T-helper 1 cell treated with Interleukin-12 subunit alpha and Interleukin-12 subunit beta and Interleukin-4 antibody, amounts not matched to agents 30 ng/mL and 1 ng/mL, for 36 hours (primary cell): ENCODE data around the gene GNB1L. TPM values are rescaled to one million over a fixed set of nuclear protein-coding genes. Genes with fewer than 3 reads are reported as not detected.
"Not testable (repeated sequence)": the region's sequence is repeated elsewhere in the genome, so short reads cannot be mapped to it uniquely, and the experiment has no call there.

Experiments used
- intact Hi-C: fragments of 100-400 bp; cut with micrococcal nuclease; formaldehyde crosslinking; loops from one replicate; pipeline ENCODE4 v1.15.1; 2024
- total RNA-seq: library from RNA; stranded (reverse); gene quantifications from 2 replicates; pipeline ENCODE4 v1.2.3, GENCODE V29; 2022

The GNB1L gene
- total RNA-seq, 1 donor from 2014 or later, result 10.5 TPM

DNA sequence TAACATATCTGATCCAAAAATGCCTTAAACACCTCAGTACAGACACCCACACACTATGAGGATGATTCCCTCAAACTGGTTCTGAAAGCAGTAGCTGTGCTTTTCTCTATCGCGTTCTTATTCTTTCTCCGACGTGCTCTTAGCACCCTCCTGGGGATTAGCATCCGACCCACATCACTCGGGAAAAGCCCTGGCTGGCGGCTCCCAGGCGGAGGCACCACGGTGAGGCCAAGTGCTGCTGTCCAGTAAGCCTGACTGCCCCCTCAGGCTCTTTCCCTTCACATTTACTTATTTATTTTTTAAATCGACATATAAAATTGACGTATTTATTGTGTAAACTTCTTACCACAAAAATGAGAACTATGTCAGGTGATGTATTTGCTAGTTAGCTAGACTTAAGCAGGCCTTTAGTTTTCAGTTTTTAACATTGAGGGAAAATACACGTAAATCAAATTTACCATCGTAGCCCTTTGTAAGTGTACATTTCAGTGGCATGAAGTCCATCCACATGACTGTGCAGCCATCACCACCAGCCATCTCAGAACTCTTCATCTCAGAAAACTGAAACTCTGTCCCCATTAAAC lies 74.9 kb downstream of the GNB1L start:
- intact Hi-C loops, result no loop called here

DNA sequence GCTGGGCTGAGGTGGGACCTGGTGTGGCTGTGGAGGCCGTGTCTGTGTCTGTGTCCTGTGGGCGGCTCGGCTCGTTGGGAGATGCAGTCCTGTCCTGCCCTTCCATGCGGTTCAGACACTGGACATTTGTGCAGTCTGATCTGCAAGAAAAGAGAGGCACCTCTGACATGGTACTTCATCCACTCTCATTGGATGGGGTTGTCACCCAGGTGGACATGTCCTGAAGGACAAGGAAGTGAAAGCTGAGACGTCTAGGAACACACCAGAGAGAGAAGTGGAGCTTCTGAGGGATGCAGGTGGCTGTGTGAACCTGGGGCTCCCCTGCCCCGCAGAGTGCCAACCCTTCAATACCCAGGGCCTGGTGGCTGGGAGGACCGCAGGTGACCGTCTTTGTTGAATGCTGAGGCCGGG lies 75.7 kb downstream of the GNB1L start:
- intact Hi-C loops, result no loop called here

GRCh38 chr22:19777192-19777591 lies 77.5 kb downstream of the GNB1L start:
- intact Hi-C loops, result not testable (repeated sequence)

DNA sequence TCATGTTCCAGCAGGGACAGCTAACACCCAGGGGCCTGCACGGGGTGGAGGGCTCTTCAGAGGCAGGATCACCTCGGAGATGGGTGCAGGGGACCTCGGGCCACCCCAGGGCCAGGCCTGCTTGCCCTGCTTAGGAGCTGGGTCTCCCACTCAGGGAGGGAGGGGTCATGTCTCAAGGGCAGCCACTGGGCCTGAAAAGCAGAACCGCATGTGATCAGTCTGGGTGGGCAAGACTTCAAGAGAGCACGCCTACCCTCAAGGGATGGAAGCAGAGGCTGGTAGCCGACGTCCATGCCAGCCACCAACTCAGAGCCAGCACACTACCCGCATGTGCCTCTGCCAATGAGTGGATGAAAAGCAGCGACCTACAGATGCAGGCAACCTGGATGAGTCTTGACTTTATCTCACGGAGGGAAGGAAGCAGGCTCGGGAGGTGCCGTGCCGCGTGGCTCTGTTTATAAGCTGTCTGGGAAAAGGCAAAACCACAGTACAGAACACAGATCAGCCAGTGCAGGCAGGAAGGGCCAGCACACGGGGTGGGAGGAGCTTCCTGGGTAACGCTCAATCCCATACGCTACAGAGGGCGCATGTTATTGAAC lies 78.1 kb downstream of the GNB1L start:
- intact Hi-C loops, result no loop called here

- intact Hi-C loops, result no loop called here
These were observed 79.0 kb downstream of the GNB1L start for GRCh38 chr22:19775496-19776325.

DNA sequence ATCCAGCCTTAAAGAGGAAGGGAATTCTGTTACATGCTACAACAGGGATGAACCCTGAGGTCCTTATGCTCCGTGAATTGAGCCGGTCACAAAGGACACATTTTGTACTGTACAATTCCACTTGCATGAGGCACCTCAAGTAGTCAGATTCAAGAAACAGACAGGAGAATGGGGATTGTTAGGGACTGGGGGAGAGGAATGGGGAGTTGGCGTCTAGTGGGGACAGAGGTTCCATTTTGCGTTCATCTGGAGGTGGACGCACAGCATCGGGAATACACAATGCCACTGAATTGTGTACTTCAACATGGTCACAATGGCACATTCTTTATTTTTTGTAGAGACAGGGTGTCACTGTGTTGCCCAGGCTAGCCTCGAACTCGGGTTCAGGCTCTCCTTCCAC lies 80.0 kb downstream of the GNB1L start:
- intact Hi-C loops, result no loop called here

GRCh38 chr22:19773470-19774040 lies 81.1 kb downstream of the GNB1L start:
- intact Hi-C loops, result no loop called here

DNA sequence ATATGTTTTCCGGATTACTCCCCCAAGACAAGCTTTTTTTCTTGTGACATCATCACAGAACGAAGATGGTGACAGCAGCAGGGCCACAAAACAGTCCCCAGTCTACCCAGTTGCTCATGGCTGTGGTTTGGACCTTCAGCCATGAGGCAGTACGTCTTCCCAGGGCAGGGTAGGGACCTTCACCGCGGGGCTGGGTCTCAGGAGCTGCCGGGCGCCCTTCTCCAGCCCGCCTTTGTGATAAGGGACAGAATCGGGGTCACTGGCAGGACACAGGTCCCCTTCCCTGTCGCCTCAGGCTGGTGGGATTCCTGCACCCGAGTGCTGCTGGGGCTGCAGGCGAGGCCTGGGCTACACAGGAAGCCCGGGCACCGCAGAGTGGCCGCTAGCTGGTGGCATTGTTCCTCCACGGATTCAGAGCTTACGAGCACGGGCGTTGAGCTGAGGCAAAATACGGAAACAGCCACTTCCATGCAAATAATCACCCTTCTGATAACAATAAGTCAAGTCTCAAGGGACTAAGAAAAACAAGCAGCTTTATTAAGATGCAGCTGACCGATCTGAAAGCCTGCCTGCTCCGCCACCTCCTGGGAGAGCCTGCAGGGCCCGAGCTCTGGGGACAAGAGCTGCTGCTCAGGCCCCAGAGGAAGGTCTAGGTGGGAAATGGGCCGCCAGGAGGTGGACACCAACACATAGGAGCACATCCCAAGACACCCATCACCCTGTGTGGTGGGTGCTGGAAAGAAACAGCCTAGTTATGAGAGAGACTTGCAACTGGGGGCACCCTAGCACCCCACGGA lies 81.8 kb downstream of the GNB1L start:
- intact Hi-C loops, result no loop called here

GRCh38 chr22:19772422-19772672 lies 82.3 kb downstream of the GNB1L start:
- intact Hi-C loops, result no loop called here

GRCh38 chr22:19770349-19771220 lies 84.1 kb downstream of the GNB1L start:
- intact Hi-C loops, result no loop called here

GRCh38 chr22:19769393-19769715 lies 85.3 kb downstream of the GNB1L start:
- intact Hi-C loops, result no loop called here

DNA sequence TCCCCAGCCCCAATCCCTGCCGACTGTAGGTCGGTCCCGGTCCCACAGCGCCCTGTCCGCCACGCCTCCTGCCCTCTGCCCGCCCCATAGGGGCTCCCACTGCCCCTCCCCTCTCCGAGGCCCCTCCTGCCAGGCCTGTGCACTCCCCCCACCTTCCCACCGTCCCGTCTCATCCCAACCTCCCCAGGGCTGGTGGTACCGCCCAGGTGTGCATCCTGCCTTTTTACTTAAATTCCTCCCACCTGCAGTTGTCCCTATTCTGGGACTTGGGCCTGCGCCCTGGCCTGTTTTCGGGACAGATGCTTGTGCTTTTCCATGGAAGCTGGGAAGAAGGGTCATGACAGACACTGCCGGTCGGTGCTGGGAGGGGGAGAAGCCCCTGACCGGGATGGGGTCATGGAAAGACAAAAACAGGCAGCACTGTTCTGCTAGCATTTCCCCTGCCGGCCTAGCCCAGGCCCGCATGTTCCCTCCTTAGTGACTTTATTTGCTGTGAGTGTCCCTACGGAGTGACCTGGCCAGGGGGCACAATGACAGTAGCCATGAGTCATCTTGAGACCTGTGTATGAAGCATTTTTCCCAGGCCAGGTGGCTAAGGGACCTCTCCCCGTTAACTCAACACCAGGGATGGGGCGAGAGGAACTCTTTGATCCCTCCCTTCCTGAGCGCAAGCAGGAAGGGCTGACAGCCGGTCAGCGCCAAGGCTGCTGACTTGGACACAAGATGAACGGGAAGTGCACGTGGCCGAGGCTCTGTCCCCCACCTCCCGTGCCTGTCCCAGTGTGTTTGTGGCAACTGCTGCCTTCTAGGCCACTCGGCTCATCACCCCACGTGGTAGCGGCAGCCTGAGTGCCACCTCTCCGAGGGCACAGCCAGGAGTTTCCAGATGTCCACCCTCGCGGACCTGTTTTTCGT lies 87.0 kb downstream of the GNB1L start:
- intact Hi-C loops, result loop anchor here (2.0 kb wide), 1 partner anchor 49 kb away; no protein-coding TSS in a partner anchor

DNA sequence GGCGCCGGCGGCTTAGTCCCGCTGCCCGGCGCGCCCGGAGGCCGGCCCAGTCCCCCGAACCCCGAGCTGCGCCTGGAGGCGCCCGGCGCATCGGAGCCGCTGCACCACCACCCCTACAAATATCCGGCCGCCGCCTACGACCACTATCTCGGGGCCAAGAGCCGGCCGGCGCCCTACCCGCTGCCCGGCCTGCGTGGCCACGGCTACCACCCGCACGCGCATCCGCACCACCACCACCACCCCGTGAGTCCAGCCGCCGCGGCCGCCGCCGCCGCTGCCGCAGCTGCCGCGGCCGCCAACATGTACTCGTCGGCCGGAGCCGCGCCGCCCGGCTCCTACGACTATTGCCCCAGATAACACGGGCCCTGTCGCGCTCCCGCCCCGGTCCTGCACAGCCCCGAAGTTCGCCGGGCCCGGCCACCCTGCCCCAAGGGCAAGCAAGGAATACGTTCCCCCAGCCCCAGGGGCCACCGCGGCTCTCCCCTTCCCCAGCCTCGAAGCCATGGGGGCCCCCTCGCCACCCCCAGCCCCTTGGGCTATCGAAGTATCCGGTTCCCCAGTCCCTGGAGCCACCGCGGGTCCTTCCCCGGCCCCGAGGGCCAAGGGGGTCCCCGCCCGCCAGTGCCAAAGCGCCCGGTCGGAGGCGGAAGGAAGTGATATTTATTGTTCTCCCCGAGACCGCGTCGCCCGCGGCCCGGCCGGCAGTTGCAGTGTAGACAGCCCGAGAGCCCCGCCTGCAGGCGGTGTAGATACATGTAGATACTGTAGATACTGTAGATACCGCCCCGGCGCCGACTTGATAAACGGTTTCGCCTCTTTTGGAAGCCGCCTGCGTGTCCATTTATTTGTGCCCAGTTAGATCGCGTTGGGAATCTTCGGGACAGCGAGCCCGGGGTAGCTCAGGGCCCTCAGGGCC lies 87.9 kb downstream of the GNB1L start:
- intact Hi-C loops, result loop anchor here (2.0 kb wide), 1 partner anchor 48 kb away; no protein-coding TSS in a partner anchor

DNA sequence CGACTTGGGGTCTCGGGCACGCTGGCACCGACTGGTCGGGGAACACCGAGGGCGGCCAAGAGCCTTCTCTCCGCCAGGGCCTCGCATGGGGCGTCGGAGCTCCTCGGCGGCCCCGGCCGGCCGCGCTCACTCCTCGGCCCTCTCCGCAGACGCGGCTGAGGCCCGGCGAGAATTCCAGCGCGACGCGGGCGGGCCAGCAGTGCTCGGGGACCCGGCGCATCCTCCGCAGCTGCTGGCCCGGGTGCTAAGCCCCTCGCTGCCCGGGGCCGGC lies 88.5 kb downstream of the GNB1L start:
- intact Hi-C loops, result loop anchor here (2.0 kb wide), 1 partner anchor 47 kb away; no protein-coding TSS in a partner anchor

DNA sequence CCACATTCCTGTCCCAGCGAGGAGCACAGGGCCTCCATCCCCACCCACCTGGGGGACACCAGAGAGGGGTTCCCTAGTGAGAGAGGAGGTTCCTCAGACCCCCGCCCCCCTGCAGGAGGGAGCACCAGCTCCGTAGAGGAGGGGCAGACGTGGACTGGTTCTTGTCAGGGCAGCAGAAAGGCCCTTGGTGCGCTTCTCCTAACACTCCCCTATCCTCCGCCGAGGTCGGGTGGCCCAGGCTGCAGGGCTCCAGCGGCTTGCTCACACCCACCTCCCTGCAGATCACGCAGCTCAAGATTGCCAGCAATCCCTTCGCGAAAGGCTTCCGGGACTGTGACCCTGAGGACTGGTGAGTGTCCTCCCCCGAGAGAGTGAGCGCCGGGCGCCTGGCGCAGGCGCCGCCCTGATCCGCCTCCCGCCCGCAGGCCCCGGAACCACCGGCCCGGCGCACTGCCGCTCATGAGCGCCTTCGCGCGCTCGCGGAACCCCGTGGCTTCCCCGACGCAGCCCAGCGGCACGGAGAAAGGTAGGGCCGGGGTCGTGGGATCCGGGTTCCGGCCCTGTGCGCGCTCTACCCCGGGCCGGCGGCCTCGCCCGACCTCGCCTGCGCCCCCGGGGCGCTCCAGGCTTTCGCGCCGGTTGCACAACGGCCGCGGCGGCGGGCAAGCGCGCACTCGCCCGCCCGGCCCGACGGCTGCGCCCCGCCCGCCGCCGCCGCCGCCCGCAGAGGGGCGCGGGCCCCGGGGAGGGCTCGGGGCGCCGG lies 89.0 kb downstream of the GNB1L start:
- intact Hi-C loops, result loop anchor here (2.0 kb wide), 1 partner anchor 47 kb away; no protein-coding TSS in a partner anchor

- intact Hi-C loops, result no loop called here
These were observed 89.8 kb downstream of the GNB1L start for GRCh38 chr22:19764636-19765476.

DNA sequence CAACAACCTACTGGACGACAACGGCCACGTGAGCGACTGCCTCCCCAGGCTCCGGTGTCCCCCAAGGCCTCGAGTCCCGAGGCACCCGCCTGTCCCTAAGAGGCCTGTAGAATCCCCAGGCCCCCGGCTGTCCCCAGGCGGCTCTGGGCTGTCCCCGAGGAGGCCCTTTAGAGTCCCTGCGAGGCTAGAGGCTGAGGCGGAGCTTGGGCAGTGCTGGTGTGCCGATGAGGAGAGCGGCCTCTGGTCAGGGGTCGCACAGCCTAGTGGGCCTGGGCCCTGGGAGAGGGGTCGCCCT lies 90.4 kb downstream of the GNB1L start:
- intact Hi-C loops, result no loop called here
